Body of pancreas (tissue), 4 donors: ENCODE measurements around the gene CLEC16A.

ENCODE experiments used
- CTCF ChIP-seq, 7 experiments: fragments of 450-650 bp in 4 of 7; fragments of 200-600 bp in 3 of 7; sonication (generic) in 3 of 7; IDR thresholded peaks; one replicate each; pipeline ENCODE4 v1.5.1; 2016 to 2019; ENCODE audit warnings: antibody characterized with exemption in 7 of 7
- POLR2A ChIP-seq, 3 donors: fragments of 450-650 bp; IDR thresholded peaks; one replicate each; pipeline ENCODE4 v1.6.1; 2016; ENCODE audit warnings: antibody characterized with exemption in 3 of 3, mild to moderate bottlenecking in 2 of 3

DNA sequence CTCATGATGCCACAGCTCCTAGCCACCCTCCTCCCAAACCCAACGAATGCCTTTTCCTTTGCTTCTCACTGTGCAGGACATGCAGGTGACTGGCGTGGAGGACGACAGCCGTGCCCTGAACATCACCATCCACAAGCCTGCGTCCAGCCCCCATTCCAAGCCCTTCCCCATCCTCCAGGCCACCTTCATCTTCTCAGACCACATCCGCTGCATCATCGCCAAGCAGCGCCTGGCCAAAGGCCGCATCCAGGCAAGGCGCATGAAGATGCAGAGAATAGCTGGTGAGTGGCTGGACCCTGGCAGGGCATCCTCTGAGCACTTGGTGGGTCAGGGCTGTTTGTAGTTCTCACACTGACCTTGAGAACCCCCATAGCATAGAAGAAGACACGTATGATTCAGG, 179.3 kb downstream of the CLEC16A start:
- TF ChIP-seq CTCF (IDR thresholded peaks at IDR 0.05) (no peak), POLR2A (IDR thresholded peaks at IDR 0.05) (no peak)
